Stomach (tissue), 9 donors: Measurements from ENCODE around the gene KCNG2. TPM values are rescaled to one million over a fixed set of nuclear protein-coding genes. Genes with fewer than 3 reads are reported as not detected.

Source experiments
- DNase-seq, 2 donors: peaks; one replicate each; pipeline versions ENCODE4 v3.0.0 to v3.0.0-alpha.2; 2013 to 2019
- H3K27ac ChIP-seq, 5 donors: fragments of 200-600 bp in 4 of 5; sonication (generic) in 4 of 5; one replicate each; pipeline ENCODE4 v1.5.1; 2013 to 2019; ENCODE audit warnings: mild to moderate bottlenecking in 1 of 5, moderate library complexity in 1 of 5
- H3K27me3 ChIP-seq, 3 donors: fragments of 200-600 bp; sonication (generic); one replicate each; pipeline ENCODE4 v1.5.1; 2017 to 2019; ENCODE audit warnings: mixed run types in 1 of 3
- H3K36me3 ChIP-seq, 4 donors: fragments of 200-600 bp; sonication (generic); 1 replicate in 3 of 4; 2 replicates in 1 of 4; pipeline ENCODE4 v1.5.1; 2016 to 2019
- H3K4me1 ChIP-seq, 4 donors: fragments of 200-600 bp; sonication (generic); one replicate each; pipeline ENCODE4 v1.5.1; 2016 to 2019
- H3K4me3 ChIP-seq, 4 donors: fragments of 200-600 bp; sonication (generic) in 3 of 4; one replicate each; pipeline ENCODE4 v1.5.1; 2016 to 2019; ENCODE audit warnings: mild to moderate bottlenecking in 1 of 4
- H3K9me3 ChIP-seq, 4 donors: fragments of 200-600 bp; sonication (generic); one replicate each; pipeline ENCODE4 v1.5.1; 2016 to 2019
- EP300 ChIP-seq: sonication (generic); formaldehyde crosslinking; IDR thresholded peaks from one replicate; pipeline ENCODE4 v1.6.1; 2017; ENCODE audit warnings: antibody characterized with exemption
- POLR2A ChIP-seq, 4 donors: fragments of 450-650 bp; IDR thresholded peaks; one replicate each; pipeline ENCODE4 v1.6.1; 2016; ENCODE audit warnings: antibody characterized with exemption in 4 of 4, control low read depth in 2 of 4, mild to moderate bottlenecking in 1 of 4, moderate library complexity in 1 of 4
- POLR2AphosphoS5 ChIP-seq, 3 donors: sonication (generic); formaldehyde crosslinking; IDR thresholded peaks; one replicate each; pipeline ENCODE4 v1.6.1; 2016; ENCODE audit warnings: antibody characterized with exemption in 3 of 3
- WGBS, 5 donors: extraction: QIAGEN DNeasy Blood & Tissue Kit in 3 of 5; methylation state at CpG; one replicate each; pipeline versions ENCODE4 v1.1.5 to v1.1.7; 2013 to 2018; 5-methylcytosine and 5-hydroxymethylcytosine counted together
- intact Hi-C: fragments of 100-400 bp; cut with DNase I; formaldehyde crosslinking; loops from one replicate; pipeline ENCODE4 v1.15.1; 2023; ENCODE audit warnings: low total_unique reads
- polyA plus RNA-seq, 3 donors: library from polyadenylated mRNA; stranded (reverse); fragments of 200-250 nt; gene quantifications; one replicate each; pipeline ENCODE4 v1.2.3, GENCODE V29; 2013
- total RNA-seq, 5 donors: library from RNA; depleted of rRNA; stranded (reverse); fragments of >200 nt; gene quantifications; one replicate each; pipeline versions ENCODE4 v1.1.0 to v1.2.3, GENCODE V29; 2014 to 2016
- TF ChIP-seq, protein P1 (sequence below), 7 experiments: fragments of 450-650 bp in 4 of 7; fragments of 200-600 bp in 3 of 7; sonication (generic) in 3 of 7; IDR thresholded peaks; one replicate each; pipeline ENCODE4 v1.5.1; 2016 to 2019; ENCODE audit warnings: antibody characterized with exemption in 7 of 7, control low read depth in 2 of 7, mild to moderate bottlenecking in 1 of 7
- donor health status: healthy with polysubstance abuse.
- donor health status: Bipolar disorder and iron deficiency.
- donor health status: healthy.

Gene KCNG2
- total and polyA plus RNA-seq, 8 donors: 0.08 to 2.3 (median 0.92) TPM; not detected in 5

DNA sequence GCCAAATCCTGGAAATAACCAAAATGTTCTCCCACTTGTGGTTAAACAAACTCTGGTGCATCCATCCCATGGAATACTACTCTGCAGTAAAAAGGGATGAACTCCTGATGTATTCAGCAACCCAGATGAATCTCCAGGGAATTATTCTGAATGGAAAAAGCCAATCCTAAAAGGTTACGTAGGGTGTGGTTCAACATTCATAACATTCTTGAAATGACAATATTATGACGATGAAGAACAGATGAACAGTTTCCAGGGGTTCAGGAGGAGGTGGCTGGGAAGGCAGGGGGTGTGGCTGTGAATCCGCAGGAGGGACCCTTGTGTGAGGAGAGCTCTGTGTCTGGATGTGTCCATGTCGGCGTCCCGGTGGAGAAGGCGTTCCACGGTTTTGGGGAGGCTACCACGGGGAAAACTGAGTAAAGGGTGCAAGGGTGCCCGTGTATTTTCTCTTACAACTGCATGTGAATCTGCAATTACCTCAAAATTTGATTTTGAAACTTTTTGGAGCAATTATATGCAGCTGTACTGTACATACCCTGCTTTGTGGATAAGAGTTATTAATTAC lies 47.3 kb downstream of the KCNG2 start:
- Histone ChIP-seq H3K36me3 (no peaks in the 10 kb centered on the region), H3K9me3 (peaks cover 0 to 24% (median 21%) of the 10 kb centered on the region in 4 donors), H3K27me3 (no peaks in the 10 kb centered on the region), H3K4me3 (no peak overlapping the region), H3K4me1 (no peaks in the 10 kb centered on the region), H3K27ac (no peak overlapping the region)
- TF ChIP-seq EP300: no peak
- no peak for TF ChIP-seq POLR2A (IDR thresholded peaks at IDR 0.05)
- TF ChIP-seq POLR2AphosphoS5 (IDR thresholded peaks at IDR 0.05): no peak
- TF ChIP-seq, protein P1, sequence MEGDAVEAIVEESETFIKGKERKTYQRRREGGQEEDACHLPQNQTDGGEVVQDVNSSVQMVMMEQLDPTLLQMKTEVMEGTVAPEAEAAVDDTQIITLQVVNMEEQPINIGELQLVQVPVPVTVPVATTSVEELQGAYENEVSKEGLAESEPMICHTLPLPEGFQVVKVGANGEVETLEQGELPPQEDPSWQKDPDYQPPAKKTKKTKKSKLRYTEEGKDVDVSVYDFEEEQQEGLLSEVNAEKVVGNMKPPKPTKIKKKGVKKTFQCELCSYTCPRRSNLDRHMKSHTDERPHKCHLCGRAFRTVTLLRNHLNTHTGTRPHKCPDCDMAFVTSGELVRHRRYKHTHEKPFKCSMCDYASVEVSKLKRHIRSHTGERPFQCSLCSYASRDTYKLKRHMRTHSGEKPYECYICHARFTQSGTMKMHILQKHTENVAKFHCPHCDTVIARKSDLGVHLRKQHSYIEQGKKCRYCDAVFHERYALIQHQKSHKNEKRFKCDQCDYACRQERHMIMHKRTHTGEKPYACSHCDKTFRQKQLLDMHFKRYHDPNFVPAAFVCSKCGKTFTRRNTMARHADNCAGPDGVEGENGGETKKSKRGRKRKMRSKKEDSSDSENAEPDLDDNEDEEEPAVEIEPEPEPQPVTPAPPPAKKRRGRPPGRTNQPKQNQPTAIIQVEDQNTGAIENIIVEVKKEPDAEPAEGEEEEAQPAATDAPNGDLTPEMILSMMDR (IDR thresholded peaks at IDR 0.05): no peak
- WGBS, 5 donors: 84 to 95% (median 87%) methylated on average over 10 of the region's 10 CpGs
- intact Hi-C loops: no loop called here
- DNase-seq: no peak

GRCh38 chr18:79846936-79847557 lies 49.3 kb downstream of the KCNG2 start:
- Histone ChIP-seq H3K36me3 (no peaks in the 10 kb centered on the region), H3K4me1 (no peaks in the 10 kb centered on the region), H3K9me3 (peaks cover 0 to 19% (median 15%) of the 10 kb centered on the region in 4 donors), H3K27ac (no peak overlapping the region), H3K27me3 (no peaks in the 10 kb centered on the region), H3K4me3 (no peak overlapping the region)
- DNase-seq: no peak
- WGBS, 5 donors: 74 to 84% (median 81%) methylated on average over 9 to 17 of the region's 17 CpGs
- intact Hi-C loops: no loop called here
- TF ChIP-seq POLR2A (IDR thresholded peaks at IDR 0.05): no peak
- TF ChIP-seq, protein P1 (IDR thresholded peaks at IDR 0.05): no peak
- TF ChIP-seq EP300: no peak
- TF ChIP-seq POLR2AphosphoS5 (IDR thresholded peaks at IDR 0.05): no peak

- TF ChIP-seq EP300 (no peak), POLR2A (IDR thresholded peaks at IDR 0.05) (no peak), POLR2AphosphoS5 (IDR thresholded peaks at IDR 0.05) (no peak)
- TF ChIP-seq, protein P1 (IDR thresholded peaks at IDR 0.05): no peak
- Histone ChIP-seq H3K9me3 (peaks cover 0 to 12% (median 8%) of the 10 kb centered on the region in 4 donors), H3K27me3 (no peaks in the 10 kb centered on the region), H3K36me3 (no peaks in the 10 kb centered on the region), H3K4me1 (no peaks in the 10 kb centered on the region), H3K27ac (no peak overlapping the region), H3K4me3 (no peak overlapping the region)
- intact Hi-C loops: no loop called here
- no peak for DNase-seq
- WGBS, 5 donors: 77 to 88% (median 86%) methylated on average over 15 of the region's 15 CpGs
These were observed 50.0 kb downstream of the KCNG2 start for GRCh38 chr18:79847606-79848293.

GRCh38 chr18:79848294-79848578 lies 50.5 kb downstream of the KCNG2 start:
- Histone ChIP-seq H3K4me3 (no peak overlapping the region), H3K27ac (no peak overlapping the region), H3K4me1 (no peaks in the 10 kb centered on the region), H3K27me3 (peaks cover 0 to under 1% (median 0%) of the 10 kb centered on the region in 3 donors), H3K36me3 (no peaks in the 10 kb centered on the region), H3K9me3 (peaks cover 0 to 7% (median 3%) of the 10 kb centered on the region in 4 donors)
- WGBS, 5 donors: 91 to 98% (median 93%) methylated on average over 15 of the region's 15 CpGs
- TF ChIP-seq POLR2A (IDR thresholded peaks at IDR 0.05) (no peak), POLR2AphosphoS5 (IDR thresholded peaks at IDR 0.05) (no peak), EP300 (no peak)
- TF ChIP-seq, protein P1 (IDR thresholded peaks at IDR 0.05): no peak
- no peak for DNase-seq
- intact Hi-C loops: no loop called here
